Measurements from ENCODE around the gene SEPTIN2.

DNA sequence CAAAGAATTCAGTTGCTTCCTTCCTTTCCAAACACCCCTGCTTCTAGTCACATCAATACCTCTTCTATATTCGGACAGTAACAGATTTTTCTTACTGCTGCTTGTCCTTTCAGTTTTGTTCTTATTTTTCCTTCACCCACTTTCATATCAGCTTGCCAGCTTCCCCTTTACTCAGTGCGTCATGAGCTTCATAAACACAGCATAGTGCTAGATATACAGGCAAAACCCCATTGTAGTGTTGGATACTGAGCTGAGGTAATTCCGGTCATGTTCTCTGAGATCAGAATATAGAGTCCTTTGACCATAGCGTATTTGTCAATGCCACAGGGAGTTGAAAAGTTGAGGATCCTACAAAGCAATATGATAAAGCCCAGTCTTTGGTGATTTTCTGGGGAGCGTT, 42.7 kb downstream of the SEPTIN2 start:
- TF ChIP-seq CBFB (CRISPR knock-in tag; IDR thresholded peaks at IDR 0.05; ENCODE audit: low read depth) (no peak), ELF4 (CRISPR knock-in tag; IDR thresholded peaks at IDR 0.05; ENCODE audit: low read depth) (no peak), PRDM15 (CRISPR knock-in tag; IDR thresholded peaks at IDR 0.05) (no peak), CTCF (IDR thresholded peaks at IDR 0.05) (no peak), ZNF121 (CRISPR knock-in tag; IDR thresholded peaks at IDR 0.05) (no peak), TEAD4 (CRISPR knock-in tag; IDR thresholded peaks at IDR 0.05) (no peak), ZNF396 (CRISPR knock-in tag; IDR thresholded peaks at IDR 0.05; ENCODE audit: borderline replicate concordance) (no peak), IRF2 (CRISPR knock-in tag; IDR thresholded peaks at IDR 0.05; ENCODE audit: borderline replicate concordance, low read depth) (no peak), SP1 (CRISPR knock-in tag; conservative IDR thresholded peaks at IDR 0.05) (no peak), TCF7 (CRISPR knock-in tag; IDR thresholded peaks at IDR 0.05; ENCODE audit: low read depth) (no peak), RORB (CRISPR knock-in tag; IDR thresholded peaks at IDR 0.05) (no peak), USF2 (CRISPR knock-in tag; IDR thresholded peaks at IDR 0.05) (no peak), ZNF416 (CRISPR knock-in tag; IDR thresholded peaks at IDR 0.05) (no peak)
